Erythroblast (primary cell): ENCODE results near the gene ZFYVE21.
"Not testable (repeated sequence)": the region's sequence is repeated elsewhere in the genome, so short reads cannot be mapped to it uniquely, and the experiment has no call there.

Source experiments
- DNase-seq, 2 experiments: peaks; one replicate each; lab custom pipeline; 2025; lab: John Stamatoyannopoulos, UW
- GATA1 ChIP-seq: IDR thresholded peaks from 2 replicates; pipeline ENCODE4 v1.6.1; 2011; ENCODE audit warnings: low read depth, mild to moderate bottlenecking, control low read depth, low read length, moderate library complexity
- POLR2A ChIP-seq: IDR thresholded peaks from 2 replicates; pipeline ENCODE4 v1.6.1; 2011; ENCODE audit warnings: mild to moderate bottlenecking, low read length

Gene ZFYVE21

GRCh38 chr14:103749860-103750259 is 34.2 kb downstream of the ZFYVE21 start:
- TF ChIP-seq POLR2A (no peak), GATA1 (no peak)
- DNase-seq: peak; percentile 40 to 62

- TF ChIP-seq GATA1: no peak
- TF ChIP-seq POLR2A: no peak
- no peak for DNase-seq
Measured at GRCh38 chr14:103753774-103754173, 38.2 kb downstream of the ZFYVE21 start.

- no peak for DNase-seq
- no peak for TF ChIP-seq POLR2A
- no peak for TF ChIP-seq GATA1
Measured at GRCh38 chr14:103755060-103755459, 39.5 kb downstream of the ZFYVE21 start.

- DNase-seq: no peak
- no peak for TF ChIP-seq POLR2A
- no peak for TF ChIP-seq GATA1
Measured at GRCh38 chr14:103758059-103758776, 42.6 kb downstream of the ZFYVE21 start.

- no peak for TF ChIP-seq GATA1
- TF ChIP-seq POLR2A: no peak
- no peak for DNase-seq
Measured at GRCh38 chr14:103762036-103762435, 46.4 kb downstream of the ZFYVE21 start.

- no peak for TF ChIP-seq POLR2A
- no peak for TF ChIP-seq GATA1
- DNase-seq: no peak
Measured at GRCh38 chr14:103762541-103762940, 46.9 kb downstream of the ZFYVE21 start.

GRCh38 chr14:103763730-103764488 is 48.3 kb downstream of the ZFYVE21 start:
- DNase-seq: no peak

GRCh38 chr14:103765526-103765925 is 49.9 kb downstream of the ZFYVE21 start:
- no peak for TF ChIP-seq GATA1
- DNase-seq: no peak

More at GRCh38 chr14:103763730-103764488, 48.3 kb downstream of the ZFYVE21 start:
- TF ChIP-seq GATA1 (no peak), POLR2A (no peak)

- no peak for DNase-seq
- TF ChIP-seq GATA1 (no peak), POLR2A (no peak)
Measured at GRCh38 chr14:103767336-103767894, 51.8 kb downstream of the ZFYVE21 start.

GRCh38 chr14:103770500-103770899 is 54.9 kb downstream of the ZFYVE21 start:
- TF ChIP-seq GATA1 (no peak), POLR2A (no peak)
- no peak for DNase-seq

- no peak for TF ChIP-seq POLR2A
- DNase-seq: no peak
Measured at GRCh38 chr14:103770902-103771301, 55.3 kb downstream of the ZFYVE21 start.

- no peak for DNase-seq
- no peak for TF ChIP-seq POLR2A
- no peak for TF ChIP-seq GATA1
Measured at GRCh38 chr14:103772078-103772712, 56.6 kb downstream of the ZFYVE21 start.

- no peak for DNase-seq
- TF ChIP-seq GATA1: no peak
- TF ChIP-seq POLR2A: no peak
Measured at GRCh38 chr14:103773521-103773920, 57.9 kb downstream of the ZFYVE21 start.

- TF ChIP-seq POLR2A (no peak), GATA1 (no peak)
- DNase-seq: no peak
Measured at GRCh38 chr14:103775506-103775905, 59.9 kb downstream of the ZFYVE21 start.

GRCh38 chr14:103776319-103776718 is 60.7 kb downstream of the ZFYVE21 start:
- DNase-seq: not testable (repeated sequence)
